ENCODE results near the gene LIPK.
"Not testable (repeated sequence)": the region's sequence is repeated elsewhere in the genome, so short reads cannot be mapped to it uniquely, and the experiment has no call there.

The LIPK gene

DNA sequence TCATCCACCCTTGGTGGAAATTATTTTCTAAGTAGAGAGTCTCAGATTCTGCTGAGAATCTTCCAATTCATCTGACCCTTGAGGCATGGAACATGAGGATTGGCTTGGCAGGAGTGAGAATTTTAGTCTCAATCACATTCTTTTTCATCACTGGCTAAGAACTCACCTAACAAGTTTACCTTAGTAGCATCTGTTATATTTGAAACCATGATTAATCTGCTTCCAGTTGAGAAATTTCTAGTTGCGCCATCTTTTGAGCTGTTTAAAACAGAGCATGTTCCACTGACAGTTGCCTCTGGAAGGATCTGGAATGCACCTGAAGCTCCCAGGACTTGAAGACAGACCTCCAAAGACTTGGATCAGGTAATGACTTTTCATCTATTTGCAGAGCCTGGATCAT, at the start of gene LIPK:
TSS of gene LIPK (plus strand) at position 292 of the 400 bp plus-strand sequence. CDS start 18,295 bp downstream, outside the sequence.
- no peak for TF ChIP-seq CTCF (IDR thresholded peaks at IDR 0.05; ENCODE audit: insufficient read depth, missing control alignments)
- DNase-seq (ENCODE audit: insufficient read length, low spot score) (no peak), FAIRE-seq (no peak)

DNA sequence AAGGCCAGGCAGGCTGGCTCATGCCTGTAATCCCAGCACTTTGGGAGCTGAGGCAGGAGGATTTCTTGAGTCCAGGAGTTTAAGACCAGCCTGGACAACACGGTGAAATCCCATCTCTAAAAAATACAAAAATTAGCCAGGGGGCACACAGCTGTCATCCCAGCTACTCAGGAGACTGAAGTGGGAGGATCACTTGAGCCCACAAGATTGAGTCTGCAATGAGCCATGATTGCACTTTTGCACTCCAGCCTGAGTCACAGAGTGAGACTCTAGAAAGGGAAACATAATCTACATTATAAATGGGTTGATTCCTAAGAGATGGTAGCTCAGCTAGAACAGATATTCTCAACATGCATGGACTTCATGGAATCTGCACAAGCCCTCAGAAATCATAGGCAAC, 48.1 kb upstream of the LIPK start:
- FAIRE-seq (no peak), DNase-seq (ENCODE audit: insufficient read length, low spot score) (no peak)
- TF ChIP-seq CTCF (IDR thresholded peaks at IDR 0.05; ENCODE audit: insufficient read depth, missing control alignments): no peak

GRCh38 chr10:88659725-88660597, 46.1 kb upstream of the LIPK start:
- DNase-seq (ENCODE audit: insufficient read length, low spot score): no peak
- no peak for FAIRE-seq
- TF ChIP-seq CTCF (IDR thresholded peaks at IDR 0.05; ENCODE audit: insufficient read depth, missing control alignments): no peak

DNA sequence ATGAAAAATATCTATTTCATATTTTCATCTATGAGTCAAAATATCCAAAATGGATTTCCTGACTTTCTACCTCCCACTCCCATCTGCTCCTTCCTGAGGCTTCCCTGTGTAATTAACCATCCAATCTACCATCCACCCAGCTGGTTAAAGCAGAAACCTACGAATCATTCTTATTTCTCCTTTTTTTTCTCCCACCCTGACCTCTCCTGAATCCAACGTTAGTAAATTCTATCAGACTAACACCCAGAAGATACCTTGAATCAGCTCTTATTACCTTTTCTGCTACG, 45.5 kb upstream of the LIPK start:
- no peak for FAIRE-seq
- no peak for DNase-seq (ENCODE audit: insufficient read length, low spot score)
- TF ChIP-seq CTCF (IDR thresholded peaks at IDR 0.05; ENCODE audit: insufficient read depth, missing control alignments): no peak

GRCh38 chr10:88661018-88661417, 45.0 kb upstream of the LIPK start:
- DNase-seq (ENCODE audit: insufficient read length, low spot score) (no peak), FAIRE-seq (no peak)
- no peak for TF ChIP-seq CTCF (IDR thresholded peaks at IDR 0.05; ENCODE audit: insufficient read depth, missing control alignments)

- TF ChIP-seq CTCF (IDR thresholded peaks at IDR 0.05; ENCODE audit: insufficient read depth, missing control alignments): no peak
- DNase-seq (ENCODE audit: insufficient read length, low spot score) (no peak), FAIRE-seq (no peak)
These were observed 44.5 kb upstream of the LIPK start for GRCh38 chr10:88661577-88661976.

DNA sequence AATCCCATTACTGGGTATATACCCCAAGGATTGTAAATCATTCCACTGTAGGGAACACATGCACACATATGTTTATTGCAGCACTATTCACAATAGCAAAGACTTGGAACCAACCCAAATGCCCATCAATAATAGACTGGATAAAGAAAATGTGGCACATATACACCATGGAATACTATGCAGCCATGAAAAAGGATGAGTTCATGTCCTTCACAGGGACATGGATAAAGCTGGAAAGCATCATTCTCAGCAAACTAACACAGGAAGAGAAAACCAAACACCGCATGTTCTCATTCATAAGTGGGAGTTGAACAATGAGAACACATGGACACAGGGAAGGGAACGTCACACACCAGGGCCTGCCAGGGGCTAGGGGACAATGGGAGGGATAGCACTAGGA, 42.9 kb upstream of the LIPK start:
- FAIRE-seq; DNase-seq (ENCODE audit: insufficient read length, low spot score): not testable (repeated sequence)
